SKM-1 treated with dmso at 0.1 percent for 144 hours (cell line): Measurements from ENCODE around the gene AFTPH.

Source experiments
- DNase-seq: peaks from one replicate; lab custom pipeline; 2025; ENCODE audit not compliant: unreplicated experiment; lab: John Stamatoyannopoulos, UW

Gene AFTPH

GRCh38 chr2:64537991-64538390 is 13.9 kb downstream of the AFTPH start:
- DNase-seq: no peak

- DNase-seq: no peak
These were observed 14.8 kb downstream of the AFTPH start for GRCh38 chr2:64538764-64539433.

- DNase-seq: no peak
These were observed 16.5 kb downstream of the AFTPH start for GRCh38 chr2:64540615-64541014.

GRCh38 chr2:64541547-64541946 is 17.4 kb downstream of the AFTPH start:
- no peak for DNase-seq

- no peak for DNase-seq
These were observed 18.2 kb downstream of the AFTPH start for GRCh38 chr2:64542071-64543007.

GRCh38 chr2:64543008-64543697 is 19.0 kb downstream of the AFTPH start:
- DNase-seq: no peak

- no peak for DNase-seq
These were observed 24.6 kb downstream of the AFTPH start for GRCh38 chr2:64548761-64549160.

- no peak for DNase-seq
These were observed 25.9 kb downstream of the AFTPH start for GRCh38 chr2:64550042-64550441.

- no peak for DNase-seq
These were observed 27.7 kb downstream of the AFTPH start for GRCh38 chr2:64551851-64552250.

GRCh38 chr2:64554117-64554516 is 30.0 kb downstream of the AFTPH start:
- DNase-seq: no peak

- no peak for DNase-seq
These were observed 34.4 kb downstream of the AFTPH start for GRCh38 chr2:64558445-64559081.

- no peak for DNase-seq
These were observed 38.1 kb downstream of the AFTPH start for GRCh38 chr2:64562148-64562784.

GRCh38 chr2:64563436-64563938 is 39.4 kb downstream of the AFTPH start:
- DNase-seq: no peak

GRCh38 chr2:64565949-64566710 is 42.0 kb downstream of the AFTPH start:
- no peak for DNase-seq

- no peak for DNase-seq
These were observed 43.3 kb downstream of the AFTPH start for GRCh38 chr2:64567473-64567872.

- no peak for DNase-seq
These were observed 44.7 kb downstream of the AFTPH start for GRCh38 chr2:64568836-64569235.

GRCh38 chr2:64574871-64575270 is 50.7 kb downstream of the AFTPH start:
- no peak for DNase-seq

- no peak for DNase-seq
These were observed 56.9 kb downstream of the AFTPH start for GRCh38 chr2:64581018-64581417.

- DNase-seq: no peak
These were observed 57.8 kb downstream of the AFTPH start for GRCh38 chr2:64581777-64582539.
